Measurements from ENCODE around the gene MTSS2. TPM values are rescaled to one million over a fixed set of nuclear protein-coding genes. Genes with fewer than 3 reads are reported as not detected.

Gene MTSS2
- total RNA-seq, 1 experiment from 2014 or later: 52.0 TPM

DNA sequence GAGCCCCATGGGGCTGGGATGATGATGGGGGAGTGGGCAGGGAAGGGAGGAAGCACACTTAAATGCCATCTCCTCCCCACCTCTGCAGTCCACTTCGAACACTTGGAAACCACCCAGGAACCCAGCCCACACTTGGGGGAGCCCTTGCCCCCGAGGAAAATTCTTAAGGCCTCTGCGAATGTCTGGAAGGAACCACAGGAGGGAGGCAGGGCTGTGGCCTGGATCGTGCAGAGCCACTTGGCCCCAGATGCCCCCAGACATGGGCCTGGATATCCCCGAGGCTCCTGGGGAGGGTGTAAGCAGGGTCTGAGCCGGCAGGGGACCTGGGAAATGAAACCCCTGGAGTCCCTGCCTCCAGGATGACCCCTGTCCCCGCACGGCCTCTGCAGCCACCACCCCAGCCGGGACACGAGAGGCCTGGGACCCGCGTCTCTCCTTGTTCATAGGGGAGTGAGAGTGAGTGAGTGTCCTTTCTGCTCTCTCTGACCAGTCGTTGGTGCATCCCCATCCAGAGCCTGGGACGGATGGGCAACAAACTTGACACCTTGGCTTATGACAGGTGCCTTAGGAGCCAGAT, 11.8 kb upstream of the MTSS2 start:
- peak; percentile 56 to 70 for DNase-seq
- H3K9me3 ChIP-seq (ENCODE audit: insufficient read depth, low read depth): no peaks in the 10 kb centered on the region
- intact Hi-C loops (cut with micrococcal nuclease; ENCODE audit: unreplicated experiment): loop anchor here (1.0 to 5.0 kb wide), 5 partner anchors 10 to 660 kb away; partner anchors contain the start of gene CALB2
- ChIA-PET POLR2A (ENCODE audit: unreplicated experiment) (no interaction called here), CTCF (no interaction called here)
- no peaks in the 10 kb centered on the region for H4K20me1 ChIP-seq (ENCODE audit: insufficient read depth)
- no peaks in the 10 kb centered on the region for H3K36me3 ChIP-seq (ENCODE audit: low read depth)
- H3K79me2 ChIP-seq (ENCODE audit: low read depth): no peaks in the 10 kb centered on the region
- no peaks in the 10 kb centered on the region for H3K9me2 ChIP-seq (ENCODE audit: insufficient read depth)
- H3K27ac ChIP-seq: peak overlapping the region; percentile 79
- peak overlapping the region; percentile 27; the same call in 1 of the 2 replicates for H3K4me3 ChIP-seq
- no peak overlapping the region for H2AFZ ChIP-seq
- BruUV-seq (replicated peaks): no TSS peak
- H3F3A ChIP-seq (ENCODE audit: insufficient read depth, low read depth): peaks cover 49% of the 10 kb centered on the region
- no peak for TF ChIP-seq EZH2 (IDR thresholded peaks at IDR 0.05; ENCODE audit: low read depth)
- TF ChIP-seq, protein P1, sequence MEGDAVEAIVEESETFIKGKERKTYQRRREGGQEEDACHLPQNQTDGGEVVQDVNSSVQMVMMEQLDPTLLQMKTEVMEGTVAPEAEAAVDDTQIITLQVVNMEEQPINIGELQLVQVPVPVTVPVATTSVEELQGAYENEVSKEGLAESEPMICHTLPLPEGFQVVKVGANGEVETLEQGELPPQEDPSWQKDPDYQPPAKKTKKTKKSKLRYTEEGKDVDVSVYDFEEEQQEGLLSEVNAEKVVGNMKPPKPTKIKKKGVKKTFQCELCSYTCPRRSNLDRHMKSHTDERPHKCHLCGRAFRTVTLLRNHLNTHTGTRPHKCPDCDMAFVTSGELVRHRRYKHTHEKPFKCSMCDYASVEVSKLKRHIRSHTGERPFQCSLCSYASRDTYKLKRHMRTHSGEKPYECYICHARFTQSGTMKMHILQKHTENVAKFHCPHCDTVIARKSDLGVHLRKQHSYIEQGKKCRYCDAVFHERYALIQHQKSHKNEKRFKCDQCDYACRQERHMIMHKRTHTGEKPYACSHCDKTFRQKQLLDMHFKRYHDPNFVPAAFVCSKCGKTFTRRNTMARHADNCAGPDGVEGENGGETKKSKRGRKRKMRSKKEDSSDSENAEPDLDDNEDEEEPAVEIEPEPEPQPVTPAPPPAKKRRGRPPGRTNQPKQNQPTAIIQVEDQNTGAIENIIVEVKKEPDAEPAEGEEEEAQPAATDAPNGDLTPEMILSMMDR (conservative IDR thresholded peaks at IDR 0.05): no peak
- peak overlapping the region; percentile 70 for H3K4me2 ChIP-seq
- H3K27me3 ChIP-seq (ENCODE audit: insufficient read depth, low read depth): no peaks in the 10 kb centered on the region
- H3K4me1 ChIP-seq (replicated peaks; ENCODE audit: insufficient read depth): peaks cover 61% of the 10 kb centered on the region

DNA sequence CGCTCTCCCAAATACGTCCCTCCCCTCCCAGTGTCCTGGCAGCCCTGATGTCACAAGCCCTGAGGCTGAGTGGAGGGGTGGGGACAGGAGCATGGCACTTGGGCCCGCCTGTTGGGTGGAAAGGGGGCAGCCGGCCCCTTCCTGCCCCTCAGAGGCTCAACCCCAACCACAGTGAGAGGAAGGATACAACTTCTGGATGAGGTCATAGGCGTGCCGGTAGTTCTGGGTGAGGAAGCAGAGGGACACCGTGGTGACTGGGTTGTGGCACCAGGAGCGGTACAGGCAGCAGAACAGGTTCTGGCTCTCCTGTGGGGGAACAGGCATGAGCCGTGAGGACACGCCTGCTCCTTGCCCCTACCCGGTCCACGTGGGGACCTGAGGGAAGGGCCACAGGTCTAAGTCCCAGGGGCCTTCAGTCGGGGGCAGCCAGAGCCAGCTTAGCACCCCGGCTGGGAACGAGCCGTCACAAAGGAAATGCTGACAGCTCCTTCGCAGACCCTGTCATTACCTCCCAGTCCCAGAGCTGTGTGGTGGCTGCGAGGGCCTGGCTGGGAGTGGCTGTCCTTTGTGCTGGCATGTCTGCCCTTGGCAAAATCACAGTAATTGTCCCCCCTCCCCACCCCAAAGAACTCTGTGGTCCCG, 11.2 kb upstream of the MTSS2 start:
- intact Hi-C loops (cut with micrococcal nuclease; ENCODE audit: unreplicated experiment): loop anchor here (1.0 to 5.0 kb wide), 5 partner anchors 10 to 660 kb away; partner anchors contain the start of gene CALB2
- H4K20me1 ChIP-seq (ENCODE audit: insufficient read depth): no peaks in the 10 kb centered on the region
- H3K9me3 ChIP-seq (ENCODE audit: insufficient read depth, low read depth): no peaks in the 10 kb centered on the region
- no peaks in the 10 kb centered on the region for H3K27me3 ChIP-seq (ENCODE audit: insufficient read depth, low read depth)
- CTCF ChIA-PET: interaction anchor here (0.8 kb wide), 1 partner anchor 10 kb away, joined by 5 read pairs; no protein-coding TSS in a partner anchor
- H3K27ac ChIP-seq: peak overlapping the region; percentile 79
- DNase-seq: peak; percentile 91 to 95
- POLR2A ChIA-PET (ENCODE audit: unreplicated experiment): no interaction called here
- no peaks in the 10 kb centered on the region for H3K9me2 ChIP-seq (ENCODE audit: insufficient read depth)
- TSS peak; percentile 88 for BruUV-seq (replicated peaks)
- peaks cover 63% of the 10 kb centered on the region for H3K4me1 ChIP-seq (replicated peaks; ENCODE audit: insufficient read depth)
- no peaks in the 10 kb centered on the region for H3K79me2 ChIP-seq (ENCODE audit: low read depth)
- peaks cover 51% of the 10 kb centered on the region for H3F3A ChIP-seq (ENCODE audit: insufficient read depth, low read depth)
- peak overlapping the region; percentile 70 for H3K4me2 ChIP-seq
- TF ChIP-seq, protein P1 (conservative IDR thresholded peaks at IDR 0.05): no peak
- TF ChIP-seq EZH2 (IDR thresholded peaks at IDR 0.05; ENCODE audit: low read depth): no peak
- H2AFZ ChIP-seq: no peak overlapping the region
- peak overlapping the region; percentile 27; the same call in 1 of the 2 replicates for H3K4me3 ChIP-seq
- no peaks in the 10 kb centered on the region for H3K36me3 ChIP-seq (ENCODE audit: low read depth)

DNA sequence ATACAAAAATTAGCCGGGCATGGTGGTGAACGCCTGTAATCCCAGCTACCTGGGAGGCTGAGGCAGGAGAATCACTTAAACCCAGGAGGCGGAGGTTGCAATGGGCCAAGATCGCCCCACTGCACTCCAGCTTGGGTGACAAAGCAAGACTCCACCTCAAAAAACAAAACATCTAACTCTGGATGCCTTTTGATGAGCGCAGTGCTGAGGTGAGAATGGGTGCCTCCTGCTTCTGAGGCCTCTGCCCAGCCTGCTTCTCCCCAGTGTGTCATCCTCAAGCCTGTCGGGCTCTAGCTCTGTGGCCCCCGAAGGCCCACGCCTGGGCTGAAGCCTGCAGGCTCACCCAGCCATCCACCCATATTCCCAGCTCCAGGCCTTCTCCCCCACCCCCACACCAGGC, 10.5 kb upstream of the MTSS2 start:
- H3K4me3 ChIP-seq: peak overlapping the region; percentile 18; the same call in 1 of the 2 replicates
- no peak for DNase-seq
- H3K9me2 ChIP-seq (ENCODE audit: insufficient read depth): no peaks in the 10 kb centered on the region
- BruUV-seq (replicated peaks): TSS peak; percentile 43
- peak overlapping the region; percentile 79 for H3K27ac ChIP-seq
- intact Hi-C loops (cut with micrococcal nuclease; ENCODE audit: unreplicated experiment): loop anchor here (2.0 to 5.0 kb wide), 2 partner anchors 18 to 661 kb away; partner anchors contain the start of gene CALB2
- H3K79me2 ChIP-seq (ENCODE audit: low read depth): no peaks in the 10 kb centered on the region
- H3K27me3 ChIP-seq (ENCODE audit: insufficient read depth, low read depth): no peaks in the 10 kb centered on the region
- no peaks in the 10 kb centered on the region for H3K36me3 ChIP-seq (ENCODE audit: low read depth)
- no peaks in the 10 kb centered on the region for H3K9me3 ChIP-seq (ENCODE audit: insufficient read depth, low read depth)
- no peak for TF ChIP-seq EZH2 (IDR thresholded peaks at IDR 0.05; ENCODE audit: low read depth)
- TF ChIP-seq, protein P1 (conservative IDR thresholded peaks at IDR 0.05): no peak
- no peaks in the 10 kb centered on the region for H4K20me1 ChIP-seq (ENCODE audit: insufficient read depth)
- peak overlapping the region; percentile 70 for H3K4me2 ChIP-seq
- peaks cover 51% of the 10 kb centered on the region for H3F3A ChIP-seq (ENCODE audit: insufficient read depth, low read depth)
- ChIA-PET CTCF (interaction anchor here (0.8 kb wide), 1 partner anchor 11 kb away, joined by 5 read pairs; no protein-coding TSS in a partner anchor), POLR2A (ENCODE audit: unreplicated experiment) (interaction anchor here (0.6 kb wide), 1 partner anchor 368 kb away, joined by 6 read pairs; no protein-coding TSS in a partner anchor)
- no peak overlapping the region for H2AFZ ChIP-seq
- peaks cover 63% of the 10 kb centered on the region for H3K4me1 ChIP-seq (replicated peaks; ENCODE audit: insufficient read depth)

Data from PC-9 (cell line).